ENCODE results near the gene SRPX2. TPM values are rescaled to one million over a fixed set of nuclear protein-coding genes. Genes with fewer than 3 reads are reported as not detected.

Gene SRPX2
- total and polyA plus RNA-seq, 9 donors = 2.3 to 29.0 (median 9.5) TPM

- H3K36me3 ChIP-seq = no peaks in the 10 kb centered on the region
- TF ChIP-seq POLR2A (IDR thresholded peaks at IDR 0.05) = no peak
- TF ChIP-seq EP300 (IDR thresholded peaks at IDR 0.05) = no peak
- no peak for TF ChIP-seq CTCF (IDR thresholded peaks at IDR 0.05)
- H3K27ac ChIP-seq = no peak overlapping the region
- H3K9me3 ChIP-seq = no peaks in the 10 kb centered on the region
- no peaks in the 10 kb centered on the region for H3K27me3 ChIP-seq
- H3K4me3 ChIP-seq = no peak overlapping the region
- DNase-seq = no peak
- 65 to 76% (median 65%) methylated on average over 4 of the region's 4 CpGs for WGBS, 3 donors
- H3K4me1 ChIP-seq (ENCODE audit: insufficient read depth) = no peaks in the 10 kb centered on the region
- intact Hi-C loops (cut with DNase I) = no loop called here
These were observed 52.0 kb downstream of the SRPX2 start for GRCh38 chrX:100695991-100696390.

GRCh38 chrX:100696699-100697351 lies 52.8 kb downstream of the SRPX2 start:
- WGBS, 3 donors = 70 to 84% (median 79%) methylated on average over 3 of the region's 3 CpGs
- no peaks in the 10 kb centered on the region for H3K4me1 ChIP-seq (ENCODE audit: insufficient read depth)
- H3K9me3 ChIP-seq = no peaks in the 10 kb centered on the region
- no peaks in the 10 kb centered on the region for H3K36me3 ChIP-seq
- H3K27ac ChIP-seq = no peak overlapping the region
- no peaks in the 10 kb centered on the region for H3K27me3 ChIP-seq
- H3K4me3 ChIP-seq = no peak overlapping the region
- intact Hi-C loops (cut with DNase I) = no loop called here
- no peak for DNase-seq
- no peak for TF ChIP-seq EP300 (IDR thresholded peaks at IDR 0.05)
- TF ChIP-seq CTCF (IDR thresholded peaks at IDR 0.05) = no peak
- no peak for TF ChIP-seq POLR2A (IDR thresholded peaks at IDR 0.05)

- H3K4me3 ChIP-seq = no peak overlapping the region
- no peak overlapping the region for H3K27ac ChIP-seq
- no peak for DNase-seq
- no peaks in the 10 kb centered on the region for H3K9me3 ChIP-seq
- intact Hi-C loops (cut with DNase I) = no loop called here
- no peak for TF ChIP-seq POLR2A (IDR thresholded peaks at IDR 0.05)
- no peak for TF ChIP-seq CTCF (IDR thresholded peaks at IDR 0.05)
- H3K4me1 ChIP-seq (ENCODE audit: insufficient read depth) = no peaks in the 10 kb centered on the region
- no peaks in the 10 kb centered on the region for H3K36me3 ChIP-seq
- H3K27me3 ChIP-seq = no peaks in the 10 kb centered on the region
These were observed 54.6 kb downstream of the SRPX2 start for GRCh38 chrX:100698551-100698950.

GRCh38 chrX:100700809-100701208 lies 56.8 kb downstream of the SRPX2 start:
- Histone ChIP-seq H3K9me3 (no peaks in the 10 kb centered on the region), H3K4me1 (ENCODE audit: insufficient read depth) (no peaks in the 10 kb centered on the region), H3K27ac (no peak overlapping the region), H3K4me3 (no peak overlapping the region), H3K27me3 (no peaks in the 10 kb centered on the region), H3K36me3 (no peaks in the 10 kb centered on the region)
- intact Hi-C loops (cut with DNase I) = no loop called here
- TF ChIP-seq CTCF (IDR thresholded peaks at IDR 0.05) (no peak), EP300 (IDR thresholded peaks at IDR 0.05) (no peak), POLR2A (IDR thresholded peaks at IDR 0.05) (no peak)
- DNase-seq = no peak
- WGBS, 3 donors = 80 to 94% (median 82%) methylated on average over 1 of the region's 1 CpG
